ENCODE data around the gene DPF1. TPM values are rescaled to one million over a fixed set of nuclear protein-coding genes. Genes with fewer than 3 reads are reported as not detected.

The DPF1 gene
- total RNA-seq, 1 donor from 2014 or later = 1.3 TPM

- no peak for TF ChIP-seq CTCF (conservative IDR thresholded peaks at IDR 0.05; ENCODE audit: low read depth, low read length)
- H3K4me3 ChIP-seq (ENCODE audit: low read depth, low read length) = no peak overlapping the region
- no peak for DNase-seq (ENCODE audit: low read depth)
Measured at GRCh38 chr19:38206006-38206745, 17.8 kb downstream of the DPF1 start.

- no peak for TF ChIP-seq CTCF (conservative IDR thresholded peaks at IDR 0.05; ENCODE audit: low read depth, low read length)
- no peak overlapping the region for H3K4me3 ChIP-seq (ENCODE audit: low read depth, low read length)
- DNase-seq (ENCODE audit: low read depth) = no peak
Measured at GRCh38 chr19:38204728-38205127, 19.3 kb downstream of the DPF1 start.

GRCh38 chr19:38204096-38204495 lies 19.9 kb downstream of the DPF1 start:
- TF ChIP-seq CTCF (conservative IDR thresholded peaks at IDR 0.05; ENCODE audit: low read depth, low read length) = no peak
- no peak overlapping the region for H3K4me3 ChIP-seq (ENCODE audit: low read depth, low read length)
- no peak for DNase-seq (ENCODE audit: low read depth)

- no peak overlapping the region for H3K4me3 ChIP-seq (ENCODE audit: low read depth, low read length)
- no peak for TF ChIP-seq CTCF (conservative IDR thresholded peaks at IDR 0.05; ENCODE audit: low read depth, low read length)
- no peak for DNase-seq (ENCODE audit: low read depth)
Measured at GRCh38 chr19:38203197-38203596, 20.8 kb downstream of the DPF1 start.

- H3K4me3 ChIP-seq (ENCODE audit: low read depth, low read length) = no peak overlapping the region
- TF ChIP-seq CTCF (conservative IDR thresholded peaks at IDR 0.05; ENCODE audit: low read depth, low read length) = no peak
- DNase-seq (ENCODE audit: low read depth) = no peak
Measured at GRCh38 chr19:38202504-38202903, 21.5 kb downstream of the DPF1 start.

GRCh38 chr19:38201731-38202130 lies 22.3 kb downstream of the DPF1 start:
- TF ChIP-seq CTCF (conservative IDR thresholded peaks at IDR 0.05; ENCODE audit: low read depth, low read length) = no peak
- H3K4me3 ChIP-seq (ENCODE audit: low read depth, low read length) = no peak overlapping the region
- DNase-seq (ENCODE audit: low read depth) = no peak

GRCh38 chr19:38199340-38199739 lies 24.7 kb downstream of the DPF1 start:
- no peak for DNase-seq (ENCODE audit: low read depth)
- no peak overlapping the region for H3K4me3 ChIP-seq (ENCODE audit: low read depth, low read length)
- no peak for TF ChIP-seq CTCF (conservative IDR thresholded peaks at IDR 0.05; ENCODE audit: low read depth, low read length)
